Activated naive CD8-positive, alpha-beta T cell treated with anti-CD3 and anti-CD28 coated beads for 36 hours (primary cell): Measurements from ENCODE around the gene MAP2K7. TPM values are rescaled to one million over a fixed set of nuclear protein-coding genes. Genes with fewer than 3 reads are reported as not detected.

Experiments used
- DNase-seq: peaks from one replicate; pipeline ENCODE4 v3.0.0; 2021
- H3K27ac Mint-ChIP-seq: one replicate; pipeline ENCODE4 v1.8.0; 2022; ENCODE audit warnings: mild to moderate bottlenecking, moderate library complexity, mixed read lengths
- H3K27me3 Mint-ChIP-seq: one replicate; pipeline ENCODE4 v1.8.0; 2022; ENCODE audit warnings: mild to moderate bottlenecking, mixed read lengths
- H3K36me3 Mint-ChIP-seq: one replicate; pipeline ENCODE4 v1.8.0; 2021; ENCODE audit warnings: mild to moderate bottlenecking, mixed read lengths
- H3K4me1 Mint-ChIP-seq: one replicate; pipeline ENCODE4 v1.8.0; 2021; ENCODE audit warnings: mixed read lengths
- H3K4me3 Mint-ChIP-seq: one replicate; pipeline ENCODE4 v1.8.0; 2022; ENCODE audit warnings: mild to moderate bottlenecking, moderate library complexity, mixed read lengths
- H3K9me3 Mint-ChIP-seq: one replicate; pipeline ENCODE4 v1.8.0; 2022; ENCODE audit warnings: mixed read lengths
- total RNA-seq, 2 experiments: library from RNA; stranded (reverse); gene quantifications; one replicate each; pipeline ENCODE4 v1.2.3, GENCODE V29; 2021

The MAP2K7 gene
- total RNA-seq, 2 experiments from 2014 or later, result 31.8 to 32.4 TPM

GRCh38 chr19:7872306-7873204 is 31.1 kb upstream of the MAP2K7 start:
- Mint-ChIP-seq H3K4me3 (no peak overlapping the region), H3K27me3 (peaks cover 47% of the 10 kb centered on the region), H3K27ac (no peak overlapping the region), H3K36me3 (no peaks in the 10 kb centered on the region), H3K4me1 (peaks cover 27% of the 10 kb centered on the region), H3K9me3 (no peaks in the 10 kb centered on the region)
- DNase-seq, result no peak

- Mint-ChIP-seq H3K4me1 (peaks cover 26% of the 10 kb centered on the region), H3K27me3 (peaks cover 45% of the 10 kb centered on the region)
These were observed 30.2 kb upstream of the MAP2K7 start for GRCh38 chr19:7873304-7874075.

GRCh38 chr19:7874076-7874896 is 29.4 kb upstream of the MAP2K7 start, which contains the start of gene PRR36:
Gene PRR36 (minus strand): TSS chr19:7874390. CDS start chr19:7873689, 701 bp downstream.
- no peak within 1 kb of the TSS for H3K27ac Mint-ChIP-seq
- DNase-seq, result peak; percentile 33
- H3K36me3 Mint-ChIP-seq, result no peaks in the 10 kb centered on the region
- H3K27me3 Mint-ChIP-seq, result peaks cover 45% of the 10 kb centered on the region
- H3K9me3 Mint-ChIP-seq, result no peaks in the 10 kb centered on the region
- peak within 1 kb of the TSS; percentile 72 for H3K4me3 Mint-ChIP-seq
- peaks cover 24% of the 10 kb centered on the region for H3K4me1 Mint-ChIP-seq

More at GRCh38 chr19:7873304-7874075, 30.2 kb upstream of the MAP2K7 start:
- peak overlapping the region; percentile 72 for H3K4me3 Mint-ChIP-seq
- H3K9me3 Mint-ChIP-seq, result no peaks in the 10 kb centered on the region
- DNase-seq, result no peak
- H3K36me3 Mint-ChIP-seq, result no peaks in the 10 kb centered on the region
- no peak overlapping the region for H3K27ac Mint-ChIP-seq

DNA sequence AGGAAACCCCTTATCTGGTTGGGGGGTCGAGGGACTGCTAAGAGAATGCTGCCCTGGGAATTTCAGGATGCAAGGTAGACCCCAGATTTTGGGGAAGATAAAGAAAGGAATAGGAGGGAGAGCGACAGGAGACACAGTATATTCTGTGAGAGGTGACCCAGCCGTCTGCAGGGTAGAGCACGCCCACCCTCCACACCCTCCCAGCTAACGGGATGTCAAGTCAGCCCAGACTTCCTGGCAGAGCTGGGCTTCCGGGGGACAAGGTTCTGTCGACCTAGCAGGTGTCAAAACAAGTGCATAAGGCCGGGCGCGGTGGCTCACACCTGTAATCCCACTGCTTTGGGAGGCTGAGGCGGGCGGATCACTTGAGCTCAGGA is 28.8 kb upstream of the MAP2K7 start:
- H3K4me1 Mint-ChIP-seq, result peaks cover 24% of the 10 kb centered on the region
- H3K4me3 Mint-ChIP-seq, result peak overlapping the region; percentile 40
- DNase-seq, result no peak
- H3K9me3 Mint-ChIP-seq, result no peaks in the 10 kb centered on the region
- H3K27me3 Mint-ChIP-seq, result peaks cover 45% of the 10 kb centered on the region
- H3K36me3 Mint-ChIP-seq, result no peaks in the 10 kb centered on the region
- no peak overlapping the region for H3K27ac Mint-ChIP-seq

- Mint-ChIP-seq H3K36me3 (no peaks in the 10 kb centered on the region), H3K4me3 (no peak overlapping the region), H3K9me3 (no peaks in the 10 kb centered on the region), H3K27ac (no peak overlapping the region), H3K4me1 (peaks cover 7% of the 10 kb centered on the region), H3K27me3 (peaks cover 29% of the 10 kb centered on the region)
- DNase-seq, result no peak
These were observed 26.3 kb upstream of the MAP2K7 start for GRCh38 chr19:7877249-7877836.

- H3K4me1 Mint-ChIP-seq, result peaks cover 4% of the 10 kb centered on the region
- no peaks in the 10 kb centered on the region for H3K9me3 Mint-ChIP-seq
- no peak for DNase-seq
- no peaks in the 10 kb centered on the region for H3K36me3 Mint-ChIP-seq
- no peak overlapping the region for H3K4me3 Mint-ChIP-seq
- no peak overlapping the region for H3K27ac Mint-ChIP-seq
- peaks cover 16% of the 10 kb centered on the region for H3K27me3 Mint-ChIP-seq
These were observed 24.4 kb upstream of the MAP2K7 start for GRCh38 chr19:7879111-7879807.

DNA sequence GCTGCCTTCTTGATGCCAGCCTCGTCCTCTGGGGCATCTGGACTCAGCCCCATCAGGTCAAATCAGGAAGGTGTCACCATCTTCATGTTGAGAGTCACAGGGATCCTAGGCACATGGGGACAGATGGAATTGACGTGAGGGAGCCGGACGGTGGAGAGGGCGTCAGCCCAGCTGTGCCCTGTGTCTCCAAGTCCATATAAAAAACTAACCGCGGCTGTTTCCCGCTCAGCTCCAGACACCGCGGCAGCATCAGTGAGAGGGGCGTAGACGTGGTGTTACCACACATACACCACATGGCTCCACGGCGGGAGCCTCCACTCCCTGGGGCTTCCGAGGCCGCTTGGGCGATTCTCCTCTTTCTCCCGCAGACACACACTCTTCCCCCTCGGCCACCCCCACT is 23.8 kb upstream of the MAP2K7 start:
- no peak overlapping the region for H3K27ac Mint-ChIP-seq
- H3K4me1 Mint-ChIP-seq, result peaks cover 2% of the 10 kb centered on the region
- peaks cover 11% of the 10 kb centered on the region for H3K27me3 Mint-ChIP-seq
- H3K4me3 Mint-ChIP-seq, result no peak overlapping the region
- DNase-seq, result no peak
- H3K9me3 Mint-ChIP-seq, result no peaks in the 10 kb centered on the region
- H3K36me3 Mint-ChIP-seq, result no peaks in the 10 kb centered on the region

DNA sequence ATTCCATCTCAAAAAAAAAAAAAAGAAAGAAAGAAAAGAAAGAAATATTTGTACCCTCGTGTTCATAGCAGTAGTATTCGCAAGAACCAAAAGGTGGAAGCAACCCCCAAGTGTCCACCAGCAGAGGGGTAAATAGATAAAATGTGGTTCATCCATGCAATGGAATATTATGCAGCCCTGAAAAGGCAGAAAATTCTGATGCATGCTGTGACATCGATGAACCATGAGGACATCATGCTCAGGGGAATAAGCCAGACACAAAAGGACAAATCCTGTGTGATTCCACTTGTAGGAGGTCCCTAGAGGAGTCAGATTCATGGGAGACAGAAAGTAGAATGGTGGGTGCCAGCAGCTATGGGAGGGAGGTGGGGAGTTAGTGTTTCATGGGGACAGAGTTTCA is 21.8 kb upstream of the MAP2K7 start:
- Mint-ChIP-seq H3K4me1 (no peaks in the 10 kb centered on the region), H3K36me3 (no peaks in the 10 kb centered on the region), H3K4me3 (no peak overlapping the region), H3K9me3 (no peaks in the 10 kb centered on the region), H3K27ac (no peak overlapping the region), H3K27me3 (peaks cover 9% of the 10 kb centered on the region)
- no peak for DNase-seq

GRCh38 chr19:7883105-7883504 is 20.6 kb upstream of the MAP2K7 start:
- Mint-ChIP-seq H3K27me3 (peaks cover 12% of the 10 kb centered on the region), H3K36me3 (no peaks in the 10 kb centered on the region), H3K4me1 (no peaks in the 10 kb centered on the region), H3K4me3 (no peak overlapping the region), H3K9me3 (no peaks in the 10 kb centered on the region), H3K27ac (no peak overlapping the region)
- no peak for DNase-seq

- peaks cover 16% of the 10 kb centered on the region for H3K27me3 Mint-ChIP-seq
- no peak overlapping the region for H3K27ac Mint-ChIP-seq
- no peak for DNase-seq
- H3K36me3 Mint-ChIP-seq, result no peaks in the 10 kb centered on the region
- H3K9me3 Mint-ChIP-seq, result no peaks in the 10 kb centered on the region
- no peaks in the 10 kb centered on the region for H3K4me1 Mint-ChIP-seq
- no peak overlapping the region for H3K4me3 Mint-ChIP-seq
These were observed 19.7 kb upstream of the MAP2K7 start for GRCh38 chr19:7883796-7884570.

- Mint-ChIP-seq H3K36me3 (no peaks in the 10 kb centered on the region), H3K27me3 (peaks cover 30% of the 10 kb centered on the region), H3K9me3 (no peaks in the 10 kb centered on the region), H3K27ac (no peak overlapping the region), H3K4me3 (no peak overlapping the region), H3K4me1 (no peaks in the 10 kb centered on the region)
- no peak for DNase-seq
These were observed 17.9 kb upstream of the MAP2K7 start for GRCh38 chr19:7885818-7886217.

GRCh38 chr19:7887408-7888144 is 16.1 kb upstream of the MAP2K7 start:
- Mint-ChIP-seq H3K4me1 (no peaks in the 10 kb centered on the region), H3K36me3 (no peaks in the 10 kb centered on the region), H3K27me3 (peaks cover 45% of the 10 kb centered on the region), H3K9me3 (no peaks in the 10 kb centered on the region), H3K4me3 (no peak overlapping the region), H3K27ac (no peak overlapping the region)
- no peak for DNase-seq
